RKO (cell line): ENCODE results near the gene AHDC1.
"Not testable (repeated sequence)": the region's sequence is repeated elsewhere in the genome, so short reads cannot be mapped to it uniquely, and the experiment has no call there.

Experiments
- DNase-seq: peaks from one replicate; pipeline ENCODE4 v3.0.0-alpha.2; 2016; ENCODE audit warnings: low spot score

The AHDC1 gene

GRCh38 chr1:27603681-27604578 lies at the start of gene AHDC1:
TSS of gene AHDC1 (minus strand) at chr1:27604144. CDS start at chr1:27552115, 52,029 bp downstream.
- peak; percentile 84 for DNase-seq

- DNase-seq = no peak
Measured at GRCh38 chr1:27652111-27652864, 48.3 kb upstream of the AHDC1 start.

GRCh38 chr1:27650539-27651175 lies 46.7 kb upstream of the AHDC1 start:
- no peak for DNase-seq

- DNase-seq = no peak
Measured at GRCh38 chr1:27650171-27650538, 46.2 kb upstream of the AHDC1 start.

- DNase-seq = no peak
Measured at GRCh38 chr1:27649306-27649635, 45.3 kb upstream of the AHDC1 start.

GRCh38 chr1:27648602-27649305 lies 44.8 kb upstream of the AHDC1 start:
- DNase-seq = no peak

GRCh38 chr1:27647328-27647727 lies 43.4 kb upstream of the AHDC1 start:
- DNase-seq = no peak

- no peak for DNase-seq
Measured at GRCh38 chr1:27646676-27647075, 42.7 kb upstream of the AHDC1 start.

- DNase-seq = no peak
Measured at GRCh38 chr1:27645071-27645415, 41.1 kb upstream of the AHDC1 start.

GRCh38 chr1:27644369-27645070 lies 40.6 kb upstream of the AHDC1 start:
- no peak for DNase-seq

GRCh38 chr1:27643600-27644368 lies 39.8 kb upstream of the AHDC1 start:
- DNase-seq = peak; percentile 63

- DNase-seq = not testable (repeated sequence)
Measured at GRCh38 chr1:27640514-27640913, 36.6 kb upstream of the AHDC1 start.

GRCh38 chr1:27638805-27639204 lies 34.9 kb upstream of the AHDC1 start:
- DNase-seq = no peak

GRCh38 chr1:27638047-27638734 lies 34.2 kb upstream of the AHDC1 start:
- DNase-seq = no peak

- no peak for DNase-seq
Measured at GRCh38 chr1:27635396-27636142, 31.6 kb upstream of the AHDC1 start.

- no peak for DNase-seq
Measured at GRCh38 chr1:27634985-27635367, 31.0 kb upstream of the AHDC1 start, which contains the start of gene FGR. TSS of gene FGR (minus strand) at chr1:27635185. CDS start at chr1:27623916, 11,269 bp downstream.

GRCh38 chr1:27634177-27634984 lies 30.4 kb upstream of the AHDC1 start:
- no peak for DNase-seq

- DNase-seq = no peak
Measured at GRCh38 chr1:27633640-27634176, 29.8 kb upstream of the AHDC1 start.

GRCh38 chr1:27633298-27633610 lies 29.3 kb upstream of the AHDC1 start:
- DNase-seq = no peak
